Hematopoietic multipotent progenitor cell (in vitro differentiated cells): ENCODE data around the gene CACNA1I. TPM values are rescaled to one million over a fixed set of nuclear protein-coding genes. Genes with fewer than 3 reads are reported as not detected.
"Not testable (repeated sequence)": the region's sequence is repeated elsewhere in the genome, so short reads cannot be mapped to it uniquely, and the experiment has no call there.

ENCODE experiments used
- DNase-seq, 3 donors: peaks; one replicate each; pipeline ENCODE4 v3.0.0-alpha.2; 2011 to 2015; ENCODE audit warnings: low read depth in 2 of 3, low spot score in 2 of 3
- total RNA-seq: library from RNA; depleted of rRNA; stranded (reverse); fragments of >200 nt; gene quantifications from one replicate; pipeline ENCODE4 v1.2.3, GENCODE V29; 2012

CACNA1I gene
- total RNA-seq, 1 donor, result under 0.01 TPM

DNA sequence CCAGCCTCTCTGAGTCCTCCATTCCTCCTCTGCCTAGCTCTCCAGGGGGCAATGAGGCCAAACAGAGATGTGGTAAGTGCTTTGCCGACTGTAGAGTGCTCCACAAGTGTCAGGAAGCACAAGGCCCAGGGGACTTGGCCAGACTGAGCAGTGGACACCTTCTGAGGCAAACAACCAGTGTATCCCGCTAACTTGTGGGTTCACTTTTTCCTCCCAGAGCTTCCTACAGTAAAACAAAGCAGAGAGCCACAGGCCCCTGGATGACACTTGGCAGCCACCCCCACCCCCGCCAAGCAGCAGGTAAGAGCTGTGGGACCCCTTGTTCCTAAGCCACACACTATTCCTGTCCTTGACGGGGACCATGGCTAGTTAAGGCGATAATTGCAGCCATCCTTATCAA lies 160.9 kb downstream of the CACNA1I start:
- no peak for DNase-seq

DNA sequence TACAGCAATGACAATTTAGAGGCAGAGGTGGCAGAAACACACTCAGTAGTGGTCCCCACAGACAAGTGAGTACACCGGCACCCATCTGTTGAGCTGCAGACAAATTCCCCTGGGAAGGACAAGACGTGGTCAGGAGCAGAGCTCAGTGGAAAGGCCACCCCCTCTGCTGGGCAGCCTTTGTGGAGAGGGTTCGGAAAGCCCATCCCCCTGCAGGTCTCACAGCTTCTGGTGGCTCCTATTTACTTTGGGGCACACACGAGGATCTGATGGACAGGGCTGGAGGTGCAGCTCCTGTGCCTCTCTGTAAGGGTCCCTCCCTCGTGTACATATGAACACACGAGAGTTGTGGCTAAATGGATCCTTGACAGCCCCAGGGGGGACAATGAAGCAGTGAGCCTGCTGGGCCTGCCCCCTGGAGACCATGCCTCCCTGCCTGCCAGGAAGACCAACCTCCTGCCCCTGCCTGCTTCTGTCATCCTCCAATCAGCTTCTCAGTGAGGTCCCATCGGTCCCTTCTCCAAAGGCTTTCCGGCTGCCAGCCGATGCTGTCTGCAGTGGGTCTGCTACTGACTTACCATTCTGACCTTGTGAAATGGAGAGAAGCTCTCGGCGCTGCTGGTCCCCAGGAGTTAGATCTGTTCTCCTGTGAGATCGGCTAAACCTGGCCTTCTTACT lies 161.5 kb downstream of the CACNA1I start:
- no peak for DNase-seq

DNA sequence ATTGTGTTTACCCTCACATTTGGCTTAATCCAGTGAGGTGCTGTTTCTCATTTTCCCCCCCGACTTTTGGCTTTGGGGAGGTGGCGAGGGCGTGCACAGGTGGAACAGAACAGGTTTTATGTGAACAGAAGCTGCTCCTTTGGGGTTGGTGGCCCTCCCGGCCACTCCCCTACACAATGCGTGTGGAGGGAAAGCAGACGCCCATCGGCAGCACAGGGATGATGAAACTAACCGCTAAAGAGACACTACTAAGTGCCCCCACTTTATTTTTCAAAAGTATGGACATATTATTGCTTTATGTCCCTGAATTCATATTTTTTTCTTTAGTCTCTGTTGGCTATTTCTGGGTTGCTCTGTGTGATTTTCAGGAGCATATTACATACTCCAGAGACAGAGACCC lies 162.1 kb downstream of the CACNA1I start:
- DNase-seq, result no peak

DNA sequence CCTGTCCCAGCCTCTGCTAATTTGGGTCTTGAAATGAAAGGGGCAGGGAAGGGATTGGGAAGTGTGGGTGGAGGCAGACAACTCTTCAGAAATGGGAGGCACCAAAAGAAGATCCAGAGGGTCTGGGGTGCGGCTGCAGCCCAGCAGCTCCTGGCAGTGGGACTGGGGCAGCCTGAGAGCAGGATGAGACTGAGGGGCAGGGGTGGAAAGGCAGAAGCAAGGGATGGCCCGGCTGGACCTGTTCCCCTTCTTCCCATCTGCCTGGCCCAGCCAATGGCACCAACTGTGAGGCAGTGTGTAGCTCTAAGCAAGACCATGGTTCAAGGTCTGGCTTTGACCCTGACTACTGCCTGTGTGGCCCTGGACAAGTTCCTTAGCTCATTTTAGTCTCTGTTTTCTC lies 162.6 kb downstream of the CACNA1I start:
- DNase-seq, result no peak

DNA sequence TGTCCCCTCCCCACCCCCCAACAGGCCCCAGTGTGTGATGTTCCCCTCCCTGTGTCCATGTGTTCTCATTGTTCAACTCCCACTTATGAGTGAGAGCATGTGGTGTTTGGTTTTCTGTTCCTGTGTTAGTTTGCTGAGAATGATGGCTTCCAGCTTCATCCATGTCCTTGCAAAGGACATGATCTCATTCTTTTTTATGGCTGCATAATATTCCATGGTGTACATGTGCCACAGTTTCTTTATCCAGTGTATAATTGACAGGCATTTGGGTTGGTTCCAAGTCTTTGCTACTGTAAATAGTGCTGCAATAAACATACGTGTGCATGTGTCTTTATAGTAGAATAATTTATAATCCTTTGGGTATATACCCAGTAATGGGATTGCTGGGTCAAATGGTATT lies 163.5 kb downstream of the CACNA1I start:
- not testable (repeated sequence) for DNase-seq

DNA sequence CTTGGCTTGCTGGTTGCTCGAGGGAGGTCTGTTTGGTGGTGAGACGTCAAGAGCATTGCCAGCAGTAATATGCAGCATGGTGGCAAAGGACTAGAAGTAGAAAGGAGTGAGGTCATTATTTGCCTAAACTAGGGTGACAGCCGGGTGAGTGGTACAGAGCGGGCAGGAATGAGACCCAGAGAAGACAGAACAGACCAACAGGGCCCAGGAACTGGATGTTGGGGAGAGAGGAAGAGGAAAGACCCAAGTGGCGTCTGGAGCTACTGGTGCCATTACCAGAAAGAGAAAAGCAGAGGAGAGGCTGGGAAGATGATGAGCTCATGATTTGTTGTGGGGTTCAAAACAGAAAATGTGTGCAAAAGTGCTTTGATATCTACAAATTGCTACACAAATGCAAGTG lies 164.3 kb downstream of the CACNA1I start:
- DNase-seq, result no peak

DNA sequence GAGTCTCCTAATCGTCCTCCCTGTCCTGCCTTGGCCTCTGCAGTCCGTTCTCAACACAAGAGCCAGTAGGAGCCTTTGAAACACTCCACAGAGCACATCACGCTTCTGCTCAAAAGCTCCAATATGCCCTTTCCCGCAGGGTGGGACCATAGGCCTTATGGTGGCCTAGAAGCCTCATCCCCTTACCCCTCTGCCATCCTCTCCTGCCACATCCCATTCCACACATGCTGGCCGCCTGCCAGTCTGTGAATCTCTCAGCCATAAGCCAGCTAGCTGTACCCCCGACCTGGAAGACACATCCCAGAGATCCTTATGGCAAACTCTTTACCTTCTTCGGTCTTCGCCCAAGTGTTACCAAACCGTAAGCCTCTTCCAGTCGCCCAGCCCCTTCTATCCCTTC lies 165.2 kb downstream of the CACNA1I start:
- DNase-seq, result no peak

DNA sequence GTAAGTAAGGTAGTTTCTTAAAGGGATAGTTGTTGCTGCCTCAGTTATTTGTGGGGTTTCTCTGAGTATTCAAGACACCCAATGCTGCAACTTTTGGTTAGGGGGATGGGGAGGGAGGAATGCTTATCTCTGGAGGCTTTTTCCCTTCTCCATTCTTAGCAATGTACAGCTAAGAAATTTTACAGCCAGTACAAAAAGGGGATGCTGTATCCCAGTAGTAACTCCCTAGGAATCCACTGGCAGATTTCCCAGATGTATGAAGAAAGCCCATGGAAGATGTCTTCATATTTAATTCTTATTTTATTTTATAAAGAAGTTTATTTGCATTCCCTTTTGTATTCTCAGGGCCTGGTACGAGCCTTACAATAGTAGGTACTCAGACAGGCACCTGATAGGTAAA lies 168.2 kb downstream of the CACNA1I start:
- DNase-seq, result no peak

Other genes starting within 250 kb of the CACNA1I start
- 92.9 TPM for gene SYNGR1, start 220.8 kb upstream of the CACNA1I start, total RNA-seq
- 29.6 TPM for gene TAB1, start 171.0 kb upstream of the CACNA1I start, total RNA-seq
- 1.1 TPM for gene MGAT3, start 113.7 kb upstream of the CACNA1I start, total RNA-seq
- 19.7 TPM for gene MIEF1, start 68.5 kb upstream of the CACNA1I start, total RNA-seq
- gene ATF4, start 50.2 kb upstream of the CACNA1I start, total RNA-seq, result 167 TPM
- gene RPS19BP1, start 38.0 kb upstream of the CACNA1I start, total RNA-seq, result 40.1 TPM